ENCODE data around the gene BEX2.
"Not testable (repeated sequence)": the region's sequence is repeated elsewhere in the genome, so short reads cannot be mapped to it uniquely, and the experiment has no call there.

Gene BEX2

GRCh38 chrX:103309860-103310554, 783 bp downstream of the BEX2 start:
- TF ChIP-seq, protein P1, sequence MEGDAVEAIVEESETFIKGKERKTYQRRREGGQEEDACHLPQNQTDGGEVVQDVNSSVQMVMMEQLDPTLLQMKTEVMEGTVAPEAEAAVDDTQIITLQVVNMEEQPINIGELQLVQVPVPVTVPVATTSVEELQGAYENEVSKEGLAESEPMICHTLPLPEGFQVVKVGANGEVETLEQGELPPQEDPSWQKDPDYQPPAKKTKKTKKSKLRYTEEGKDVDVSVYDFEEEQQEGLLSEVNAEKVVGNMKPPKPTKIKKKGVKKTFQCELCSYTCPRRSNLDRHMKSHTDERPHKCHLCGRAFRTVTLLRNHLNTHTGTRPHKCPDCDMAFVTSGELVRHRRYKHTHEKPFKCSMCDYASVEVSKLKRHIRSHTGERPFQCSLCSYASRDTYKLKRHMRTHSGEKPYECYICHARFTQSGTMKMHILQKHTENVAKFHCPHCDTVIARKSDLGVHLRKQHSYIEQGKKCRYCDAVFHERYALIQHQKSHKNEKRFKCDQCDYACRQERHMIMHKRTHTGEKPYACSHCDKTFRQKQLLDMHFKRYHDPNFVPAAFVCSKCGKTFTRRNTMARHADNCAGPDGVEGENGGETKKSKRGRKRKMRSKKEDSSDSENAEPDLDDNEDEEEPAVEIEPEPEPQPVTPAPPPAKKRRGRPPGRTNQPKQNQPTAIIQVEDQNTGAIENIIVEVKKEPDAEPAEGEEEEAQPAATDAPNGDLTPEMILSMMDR (IDR thresholded peaks at IDR 0.05; ENCODE audit: insufficient read depth, missing control alignments): no peak
- DNase-seq (ENCODE audit: insufficient read length, low spot score) (no peak), FAIRE-seq (no peak)

- FAIRE-seq; DNase-seq (ENCODE audit: insufficient read length, low spot score): not testable (repeated sequence)
Measured at GRCh38 chrX:103305666-103306065, 5.1 kb downstream of the BEX2 start.

- DNase-seq (ENCODE audit: insufficient read length, low spot score) (no peak), FAIRE-seq (no peak)
- TF ChIP-seq, protein P1 (IDR thresholded peaks at IDR 0.05; ENCODE audit: insufficient read depth, missing control alignments): no peak
Measured at GRCh38 chrX:103304705-103305104, 6.1 kb downstream of the BEX2 start.

DNA sequence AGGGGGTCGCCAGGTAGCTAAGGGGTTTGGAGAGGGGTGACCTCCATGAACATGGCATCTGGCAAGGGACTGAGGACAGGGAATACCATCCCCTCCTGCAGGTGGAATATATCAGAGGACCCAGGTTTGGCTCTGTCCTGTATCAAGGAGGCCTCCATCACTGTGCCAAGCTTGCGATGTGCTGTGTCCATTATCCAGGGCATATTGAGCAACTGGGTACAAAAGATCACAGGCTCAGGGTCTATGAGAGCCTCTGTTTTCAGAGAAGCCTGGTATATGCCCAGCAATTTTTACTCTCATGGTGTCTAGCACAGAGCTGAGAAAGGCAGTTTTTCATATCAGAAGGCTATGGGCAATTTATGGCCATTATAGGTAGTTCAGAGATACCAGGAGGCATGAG, 17.7 kb downstream of the BEX2 start:
- DNase-seq (ENCODE audit: insufficient read length, low spot score) (no peak), FAIRE-seq (no peak)
- TF ChIP-seq, protein P1 (IDR thresholded peaks at IDR 0.05; ENCODE audit: insufficient read depth, missing control alignments): no peak

- FAIRE-seq (no peak), DNase-seq (ENCODE audit: insufficient read length, low spot score) (no peak)
- TF ChIP-seq, protein P1 (IDR thresholded peaks at IDR 0.05; ENCODE audit: insufficient read depth, missing control alignments): no peak
Measured at GRCh38 chrX:103279624-103280023, 31.2 kb downstream of the BEX2 start.

- TF ChIP-seq, protein P1 (IDR thresholded peaks at IDR 0.05; ENCODE audit: insufficient read depth, missing control alignments): no peak
- DNase-seq (ENCODE audit: insufficient read length, low spot score) (no peak), FAIRE-seq (no peak)
Measured at GRCh38 chrX:103276581-103277002, 34.2 kb downstream of the BEX2 start, which contains the start of gene TCEAL5. TCEAL5 (minus strand) TSS chrX:103276750; CDS start chrX:103274563, 2,187 bp downstream.

DNA sequence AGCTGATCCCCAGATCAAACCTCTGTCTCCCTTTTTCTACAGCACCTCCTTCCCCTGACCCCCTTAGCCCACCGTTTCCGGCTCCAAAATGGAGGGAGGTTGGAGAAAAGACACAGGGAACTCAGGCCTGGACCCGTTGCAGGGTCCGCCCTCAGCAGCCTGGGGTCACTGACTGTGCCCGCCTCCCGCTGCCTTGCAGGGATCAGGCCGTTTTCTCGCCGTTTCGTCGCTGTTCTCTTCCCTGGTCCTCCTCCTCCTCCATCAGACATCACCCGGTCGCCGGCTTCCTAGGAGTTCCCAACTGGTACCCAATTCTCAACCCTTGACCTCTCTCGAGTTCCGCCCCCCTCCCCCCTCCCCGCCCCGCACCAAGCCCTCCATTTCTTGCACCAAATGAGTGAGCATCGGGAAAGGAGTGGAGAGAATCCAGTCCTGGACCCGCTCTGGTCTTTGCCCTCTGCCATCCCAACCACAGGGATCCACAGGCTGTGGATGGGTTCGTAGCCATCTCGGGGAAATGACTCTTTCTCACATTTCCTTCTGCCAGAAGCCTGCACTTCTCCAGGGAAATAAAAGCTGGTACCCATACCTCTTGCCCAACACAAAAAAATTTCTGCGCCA, 34.7 kb downstream of the BEX2 start:
- TF ChIP-seq, protein P1 (IDR thresholded peaks at IDR 0.05; ENCODE audit: insufficient read depth, missing control alignments): no peak
- FAIRE-seq (no peak), DNase-seq (ENCODE audit: insufficient read length, low spot score) (no peak)
